HCT116 (cell line): Measurements from ENCODE around the gene KRT28. TPM values are rescaled to one million over a fixed set of nuclear protein-coding genes. Genes with fewer than 3 reads are reported as not detected.

Experiments used
- ATAC-seq: fragments of 200-7000 bp; cut with Tn5 transposase; 2 replicates; pipeline ENCODE4 v1.9.1; 2020; ENCODE audit warnings: mild to moderate bottlenecking, moderate library complexity
- BruUV-seq: library from RNA; stranded (reverse); fragments of 400-500 nt; replicated peaks from 2 replicates; lab custom pipeline; 2021; lab: Mats Ljungman, UMichigan
- CTCF ChIA-PET: fragments of 300-600 bp; sonication (Branson Sonifier 250); formaldehyde crosslinking; loops from one replicate; lab custom pipeline; 2021; ENCODE audit warnings: antibody characterized with exemption; lab: Charles Lee
- POLR2A ChIA-PET: fragments of 300-600, 350-600 bp; sonication (Branson Sonifier 250); formaldehyde crosslinking; loops from one replicate; lab custom pipeline; 2021; ENCODE audit warnings: antibody characterized with exemption; lab: Charles Lee
- RAD21 ChIA-PET, 2 experiments: fragments of 300-600 bp; sonication (Branson Sonifier 250); formaldehyde crosslinking; loops; one replicate each; lab custom pipeline; 2023; ENCODE audit warnings: low total read pairs in 2 of 2; ENCODE audit not compliant: uncharacterized antibody in 2 of 2, unreplicated experiment in 2 of 2, low non-redundant PET in 1 of 2; lab: Charles Lee
- DNase-seq: peaks from one replicate; pipeline ENCODE4 v3.0.0-alpha.2; 2010; ENCODE audit warnings: low read depth, low spot score
- H2AFZ ChIP-seq: fragments of 200-600 bp; shearing (Covaris generic), sonication (generic); 2 replicates; pipeline ENCODE4 v1.6.1; 2017; ENCODE audit warnings: low read depth, mixed run types, mixed read lengths, antibody characterized with exemption, low read length; ENCODE audit not compliant: poor library complexity, severe bottlenecking
- H3K27ac ChIP-seq: 2 replicates; pipeline ENCODE4 v1.5.1; 2012; ENCODE audit warnings: low read depth, low read length
- H3K27me3 ChIP-seq: fragments of 200-600 bp; sonication (generic); 2 replicates; pipeline ENCODE4 v1.6.1; 2016; ENCODE audit warnings: mixed run types, low read length, mixed read lengths; ENCODE audit not compliant: insufficient read depth
- H3K36me3 ChIP-seq, 2 experiments: fragments of 200-500 bp in 1 of 2; fragments of 200-600 bp in 1 of 2; sonication (Bioruptor generic) in 1 of 2; sonication (generic) in 1 of 2; 2 replicates each; pipeline versions ENCODE4 v1.5.1 to v1.6.1; 2014 to 2016; ENCODE audit warnings: low read length in 2 of 2, inconsistent platforms in 1 of 2, mixed read lengths in 1 of 2, mixed run types in 1 of 2; ENCODE audit not compliant: insufficient read depth in 2 of 2, control insufficient read depth in 1 of 2
- H3K4me1 ChIP-seq, 2 experiments: fragments of 200-600 bp in 1 of 2; sonication (generic) in 1 of 2; 2 replicates each; pipeline versions ENCODE4 v1.5.1 to v1.6.1; 2012 to 2017; ENCODE audit warnings: low read length in 2 of 2, inconsistent platforms in 1 of 2, mild to moderate bottlenecking in 1 of 2, mixed read lengths in 1 of 2, mixed run types in 1 of 2, moderate library complexity in 1 of 2; ENCODE audit not compliant: insufficient read depth in 2 of 2, control insufficient read depth in 1 of 2
- H3K4me2 ChIP-seq: fragments of 200-600 bp; sonication (generic); 2 replicates; pipeline ENCODE4 v1.6.1; 2017; ENCODE audit warnings: mixed run types, low read length, mixed read lengths
- H3K4me3 ChIP-seq, 2 experiments: fragments of 200-600 bp in 1 of 2; sonication (generic) in 1 of 2; replicated peaks in 1 of 2; 2 replicates each; pipeline ENCODE4 v1.5.1; 2011 to 2016; ENCODE audit warnings: low read length in 2 of 2, control low read depth in 1 of 2, low read depth in 1 of 2, mild to moderate bottlenecking in 1 of 2, mixed read lengths in 1 of 2, mixed run types in 1 of 2
- H3K79me2 ChIP-seq: fragments of 200-600 bp; sonication (generic); 2 replicates; pipeline ENCODE4 v1.6.1; 2017; ENCODE audit warnings: mild to moderate bottlenecking, mixed run types, low read length, moderate library complexity, mixed read lengths; ENCODE audit not compliant: insufficient read depth
- H3K9ac ChIP-seq: fragments of 200-600 bp; sonication (generic); 2 replicates; pipeline ENCODE4 v1.6.1; 2016; ENCODE audit warnings: low read length, mixed read lengths
- H3K9me2 ChIP-seq: fragments of 200-600 bp; sonication (generic), shearing (Covaris generic); 2 replicates; pipeline ENCODE4 v1.6.1; 2017; ENCODE audit warnings: mixed run types, mild to moderate bottlenecking, moderate library complexity; ENCODE audit not compliant: insufficient read depth
- H3K9me3 ChIP-seq, 2 experiments: fragments of 200-500 bp in 1 of 2; fragments of 200-600 bp in 1 of 2; sonication (Bioruptor generic) in 1 of 2; sonication (generic) in 1 of 2; 2 replicates each; pipeline ENCODE4 v1.6.1; 2014 to 2017; ENCODE audit warnings: low read length in 2 of 2, mixed read lengths in 2 of 2, inconsistent platforms in 1 of 2, low read depth in 1 of 2, mild to moderate bottlenecking in 1 of 2, mixed run types in 1 of 2, moderate library complexity in 1 of 2; ENCODE audit not compliant: control insufficient read depth in 1 of 2, insufficient read depth in 1 of 2
- H4K20me1 ChIP-seq: fragments of 200-600 bp; sonication (generic), shearing (Covaris generic); 2 replicates; pipeline ENCODE4 v1.6.1; 2017; ENCODE audit warnings: mixed run types, mild to moderate bottlenecking, moderate library complexity; ENCODE audit not compliant: insufficient read depth
- ATF3 ChIP-seq: IDR thresholded peaks from 2 replicates; pipeline ENCODE4 v1.6.1; 2012
- CBX3 ChIP-seq: IDR thresholded peaks from 2 replicates; pipeline ENCODE4 v1.6.1; 2012; ENCODE audit warnings: low read depth
- CEBPB ChIP-seq: IDR thresholded peaks from 2 replicates; pipeline ENCODE4 v1.6.1; 2012; ENCODE audit warnings: low read depth
- CTCF ChIP-seq, 3 experiments: fragments of 200-600 bp in 1 of 3; sonication (generic) in 1 of 3; IDR thresholded peaks in 2 of 3; conservative IDR thresholded peaks in 1 of 3; 2 replicates each; pipeline ENCODE4 v1.5.1; 2012 to 2017; ENCODE audit warnings: low read depth in 2 of 3, low read length in 2 of 3, antibody characterized with exemption in 1 of 3, borderline replicate concordance in 1 of 3, control low read depth in 1 of 3, mild to moderate bottlenecking in 1 of 3, mixed read lengths in 1 of 3, mixed run types in 1 of 3, moderate library complexity in 1 of 3; ENCODE audit not compliant: insufficient read depth in 1 of 3
- EGR1 ChIP-seq: IDR thresholded peaks from 2 replicates; pipeline ENCODE4 v1.6.1; 2012; ENCODE audit warnings: low read depth
- EZH2 ChIP-seq: fragments of 200-600 bp; sonication (generic); IDR thresholded peaks from 2 replicates; pipeline ENCODE4 v1.6.1; 2017; ENCODE audit warnings: antibody characterized with exemption, mixed run types
- JUND ChIP-seq: IDR thresholded peaks from 2 replicates; pipeline ENCODE4 v1.6.1; 2012
- MAX ChIP-seq: IDR thresholded peaks from 2 replicates; pipeline ENCODE4 v1.6.1; 2012
- POLR2A ChIP-seq: IDR thresholded peaks from 2 replicates; pipeline ENCODE4 v1.7.0; 2011; ENCODE audit warnings: borderline replicate concordance; ENCODE audit not compliant: insufficient read depth, insufficient read length; ENCODE audit errors: extremely low read depth
- RAD21 ChIP-seq: IDR thresholded peaks from 2 replicates; pipeline ENCODE4 v1.6.1; 2012; ENCODE audit warnings: low read depth, mild to moderate bottlenecking
- SP1 ChIP-seq: IDR thresholded peaks from 2 replicates; pipeline ENCODE4 v1.6.1; 2012; ENCODE audit warnings: low read depth
- SRF ChIP-seq: IDR thresholded peaks from 2 replicates; pipeline ENCODE4 v1.6.1; 2012; ENCODE audit warnings: low read depth
- TCF7L2 ChIP-seq: IDR thresholded peaks from 2 replicates; pipeline ENCODE4 v1.7.0; 2011; ENCODE audit warnings: borderline replicate concordance, inconsistent platforms; ENCODE audit not compliant: insufficient read depth, insufficient read length; ENCODE audit errors: extremely low read depth
- YY1 ChIP-seq: IDR thresholded peaks from 2 replicates; pipeline ENCODE4 v1.6.1; 2011; ENCODE audit warnings: low read length, low read depth, moderate library complexity, mild to moderate bottlenecking; ENCODE audit not compliant: insufficient replicate concordance; ENCODE audit errors: extremely low read depth
- ZFX ChIP-seq: fragments of 450-650 bp; IDR thresholded peaks from 2 replicates; pipeline ENCODE4 v1.6.1; 2017
- intact Hi-C: fragments of 100-400 bp; cut with micrococcal nuclease; formaldehyde crosslinking; loops from 2 replicates; pipeline ENCODE4 v1.10.0; 2022
- total RNA-seq: library from RNA; stranded (reverse); gene quantifications from one replicate; pipeline ENCODE4 v1.2.1, GENCODE V29; 2021; ENCODE audit not compliant: unreplicated experiment

Gene KRT28
- total RNA-seq, 1 experiment from 2014 or later, result not detected

GRCh38 chr17:40800381-40800780 is 622 bp upstream of the KRT28 start:
- Histone ChIP-seq H3K4me3 (no peak overlapping the region), H4K20me1 (no peaks in the 10 kb centered on the region), H3K9me2 (no peaks in the 10 kb centered on the region), H3K36me3 (no peaks in the 10 kb centered on the region), H3K79me2 (no peaks in the 10 kb centered on the region), H2AFZ (no peak overlapping the region), H3K27ac (no peak overlapping the region), H3K4me1 (peaks cover 3 to 9% of the 10 kb centered on the region in 2 experiments; a peak in 3 of 4 replicates), H3K9ac (no peak overlapping the region), H3K4me2 (no peak overlapping the region), H3K9me3 (no peaks in the 10 kb centered on the region), H3K27me3 (no peaks in the 10 kb centered on the region)
- CTCF ChIA-PET, result no interaction called here
- DNase-seq (no peak), ATAC-seq (no peak)
- RAD21 ChIA-PET, result no interaction called here
- no peak for TF ChIP-seq CEBPB
- TF ChIP-seq SRF, result no peak
- TF ChIP-seq TCF7L2, result no peak
- TF ChIP-seq RAD21, result no peak
- no peak for TF ChIP-seq JUND
- TF ChIP-seq ATF3, result no peak
- TF ChIP-seq ZFX, result no peak
- TF ChIP-seq YY1, result no peak
- TF ChIP-seq MAX, result no peak
- no peak for TF ChIP-seq SP1
- TF ChIP-seq EZH2, result no peak
- no peak for TF ChIP-seq POLR2A
- no peak for TF ChIP-seq EGR1
- TF ChIP-seq CTCF (IDR thresholded peaks at IDR 0.05 in 2 of 3, conservative IDR thresholded peaks at IDR 0.05 in 1 of 3; ENCODE audit: borderline replicate concordance in 1 of 3, insufficient read depth in 1 of 3, low read depth in 2 of 3, low read length in 2 of 3), result no peak
- no peak for TF ChIP-seq CBX3
- POLR2A ChIA-PET, result no interaction called here
- intact Hi-C loops, result loop anchor here (5.0 to 10.0 kb wide), 2 partner anchors 604 to 847 kb away; no protein-coding TSS in a partner anchor
- no TSS peak for BruUV-seq
